ENCODE data around the gene TARBP1.
"Not testable (repeated sequence)": the region's sequence is repeated elsewhere in the genome, so short reads cannot be mapped to it uniquely, and the experiment has no call there.

TARBP1 gene

DNA sequence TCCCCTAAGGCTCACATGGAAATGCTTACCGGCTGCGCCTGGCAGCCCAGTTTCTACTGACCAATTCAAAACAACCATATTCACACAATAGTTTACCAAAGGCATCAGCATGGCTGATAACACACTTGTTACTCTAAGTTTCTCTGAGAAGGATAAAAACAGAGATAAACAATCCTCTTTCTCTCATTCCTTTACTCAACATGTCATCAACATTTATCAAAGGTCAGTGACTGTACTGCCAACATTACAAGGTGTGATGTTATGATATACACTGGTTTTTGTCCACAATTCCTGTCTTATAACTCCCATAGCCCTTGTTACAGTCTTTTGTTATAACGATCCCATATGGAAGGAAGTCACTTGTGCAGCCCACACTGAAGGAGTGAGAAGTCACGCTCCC, 72.1 kb downstream of the TARBP1 start:
- H3K36me3 ChIP-seq (ENCODE audit: insufficient read depth, low read length): peaks cover 3% of the 10 kb centered on the region; the same call in 1 of the 2 replicates
- H3K27me3 ChIP-seq (ENCODE audit: insufficient read depth, low read length): no peaks in the 10 kb centered on the region
- H3K4me1 ChIP-seq (ENCODE audit: control insufficient read depth, insufficient read depth, low read length, unreplicated experiment): no peaks in the 10 kb centered on the region
- H3K79me2 ChIP-seq (ENCODE audit: control insufficient read depth, insufficient read depth, low read length, unreplicated experiment): no peaks in the 10 kb centered on the region
- no peak overlapping the region for H3K4me3 ChIP-seq (ENCODE audit: low read depth, low read length)
- H2AFZ ChIP-seq (ENCODE audit: low read length, unreplicated experiment): no peak overlapping the region
- H3K27ac ChIP-seq (ENCODE audit: low read depth, low read length): no peak overlapping the region

GRCh38 chr1:234405676-234406075, 73.3 kb downstream of the TARBP1 start:
- no peak overlapping the region for H3K4me3 ChIP-seq (ENCODE audit: low read depth, low read length)
- H2AFZ ChIP-seq (ENCODE audit: low read length, unreplicated experiment): no peak overlapping the region
- H3K27me3 ChIP-seq (ENCODE audit: insufficient read depth, low read length): no peaks in the 10 kb centered on the region
- H3K79me2 ChIP-seq (ENCODE audit: control insufficient read depth, insufficient read depth, low read length, unreplicated experiment): no peaks in the 10 kb centered on the region
- no peak overlapping the region for H3K27ac ChIP-seq (ENCODE audit: low read depth, low read length)
- H3K4me1 ChIP-seq (ENCODE audit: control insufficient read depth, insufficient read depth, low read length, unreplicated experiment): peaks cover 5% of the 10 kb centered on the region
- H3K36me3 ChIP-seq (ENCODE audit: insufficient read depth, low read length): peaks cover 3% of the 10 kb centered on the region; the same call in 1 of the 2 replicates

- H3K36me3 ChIP-seq (ENCODE audit: insufficient read depth, low read length): no peaks in the 10 kb centered on the region; the same call in 1 of the 2 replicates
- peaks cover 12% of the 10 kb centered on the region for H3K4me1 ChIP-seq (ENCODE audit: control insufficient read depth, insufficient read depth, low read length, unreplicated experiment)
- H2AFZ ChIP-seq (ENCODE audit: low read length, unreplicated experiment): no peak overlapping the region
- H3K4me3 ChIP-seq (ENCODE audit: low read depth, low read length): no peak overlapping the region
- no peak overlapping the region for H3K27ac ChIP-seq (ENCODE audit: low read depth, low read length)
- H3K79me2 ChIP-seq (ENCODE audit: control insufficient read depth, insufficient read depth, low read length, unreplicated experiment): no peaks in the 10 kb centered on the region
- no peaks in the 10 kb centered on the region for H3K27me3 ChIP-seq (ENCODE audit: insufficient read depth, low read length)
Observed at GRCh38 chr1:234402939-234403338, 76.0 kb downstream of the TARBP1 start.

GRCh38 chr1:234401658-234402057, 77.3 kb downstream of the TARBP1 start:
- Histone ChIP-seq H3K36me3 (ENCODE audit: insufficient read depth, low read length) (no peaks in the 10 kb centered on the region; the same call in 1 of the 2 replicates), H3K79me2 (ENCODE audit: control insufficient read depth, insufficient read depth, low read length, unreplicated experiment) (no peaks in the 10 kb centered on the region), H3K4me3 (ENCODE audit: low read depth, low read length) (no peak overlapping the region), H3K27me3 (ENCODE audit: insufficient read depth, low read length) (no peaks in the 10 kb centered on the region), H3K4me1 (ENCODE audit: control insufficient read depth, insufficient read depth, low read length, unreplicated experiment) (peaks cover 12% of the 10 kb centered on the region), H3K27ac (ENCODE audit: low read depth, low read length) (peak overlapping the region; percentile 51; the same call in 1 of the 2 replicates), H2AFZ (ENCODE audit: low read length, unreplicated experiment) (peak overlapping the region; percentile 95)

DNA sequence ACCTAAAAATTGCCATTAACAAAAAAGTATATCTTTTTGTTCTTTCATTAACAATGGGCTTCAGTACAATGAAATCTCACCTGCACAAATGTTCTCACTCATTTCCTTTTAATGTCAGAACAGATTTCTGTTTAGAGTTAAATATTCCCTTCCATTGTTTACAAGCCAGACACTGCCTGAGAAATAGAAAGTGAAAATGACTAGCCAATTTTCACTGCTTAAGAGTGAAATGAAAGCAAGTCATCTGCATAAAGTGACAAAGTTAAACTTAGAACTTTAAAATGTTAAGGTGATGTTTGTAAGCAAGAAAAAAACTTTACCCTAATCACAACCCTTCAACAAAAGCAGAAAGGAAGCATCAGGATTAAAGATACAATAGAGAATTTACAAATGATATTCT, 78.2 kb downstream of the TARBP1 start:
- no peaks in the 10 kb centered on the region for H3K79me2 ChIP-seq (ENCODE audit: control insufficient read depth, insufficient read depth, low read length, unreplicated experiment)
- no peaks in the 10 kb centered on the region; the same call in 1 of the 2 replicates for H3K36me3 ChIP-seq (ENCODE audit: insufficient read depth, low read length)
- H3K4me3 ChIP-seq (ENCODE audit: low read depth, low read length): peak overlapping the region; percentile 61
- peak overlapping the region; percentile 51 for H3K27ac ChIP-seq (ENCODE audit: low read depth, low read length)
- H2AFZ ChIP-seq (ENCODE audit: low read length, unreplicated experiment): peak overlapping the region; percentile 95
- peaks cover 12% of the 10 kb centered on the region for H3K4me1 ChIP-seq (ENCODE audit: control insufficient read depth, insufficient read depth, low read length, unreplicated experiment)
- H3K27me3 ChIP-seq (ENCODE audit: insufficient read depth, low read length): no peaks in the 10 kb centered on the region

DNA sequence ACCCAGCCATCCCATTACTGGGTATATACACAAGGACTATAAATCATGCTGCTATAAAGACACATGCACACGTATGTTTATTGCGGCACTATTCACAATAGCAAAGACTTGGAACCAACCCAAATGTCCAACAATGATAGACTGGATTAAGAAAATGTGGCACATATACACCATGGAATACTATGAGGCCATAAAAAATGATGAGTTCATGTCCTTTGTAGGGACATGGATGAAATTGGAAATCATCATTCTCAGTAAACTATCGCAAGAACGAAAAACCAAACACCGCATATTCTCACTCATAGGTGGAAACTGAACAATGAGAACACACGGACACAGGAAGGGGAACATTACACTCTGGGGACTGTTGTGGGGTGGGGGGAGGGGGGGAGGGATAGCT, 79.5 kb downstream of the TARBP1 start:
- not testable (repeated sequence) for H3K27me3 ChIP-seq (ENCODE audit: insufficient read depth, low read length); H3K79me2 ChIP-seq (ENCODE audit: control insufficient read depth, insufficient read depth, low read length, unreplicated experiment); H2AFZ ChIP-seq (ENCODE audit: low read length, unreplicated experiment); H3K4me3 ChIP-seq (ENCODE audit: low read depth, low read length); H3K36me3 ChIP-seq (ENCODE audit: insufficient read depth, low read length); H3K27ac ChIP-seq (ENCODE audit: low read depth, low read length)
- peaks cover 12% of the 10 kb centered on the region for H3K4me1 ChIP-seq (ENCODE audit: control insufficient read depth, insufficient read depth, low read length, unreplicated experiment)

GRCh38 chr1:234398849-234399381, 80.1 kb downstream of the TARBP1 start:
- Histone ChIP-seq H3K36me3 (ENCODE audit: insufficient read depth, low read length) (no peaks in the 10 kb centered on the region; the same call in 1 of the 2 replicates), H3K4me3 (ENCODE audit: low read depth, low read length) (peak overlapping the region; percentile 69), H3K79me2 (ENCODE audit: control insufficient read depth, insufficient read depth, low read length, unreplicated experiment) (no peaks in the 10 kb centered on the region), H2AFZ (ENCODE audit: low read length, unreplicated experiment) (peak overlapping the region; percentile 83), H3K27ac (ENCODE audit: low read depth, low read length) (peak overlapping the region; percentile 64), H3K4me1 (ENCODE audit: control insufficient read depth, insufficient read depth, low read length, unreplicated experiment) (peaks cover 12% of the 10 kb centered on the region), H3K27me3 (ENCODE audit: insufficient read depth, low read length) (no peaks in the 10 kb centered on the region)

- no peaks in the 10 kb centered on the region for H3K27me3 ChIP-seq (ENCODE audit: insufficient read depth, low read length)
- no peak overlapping the region for H3K27ac ChIP-seq (ENCODE audit: low read depth, low read length)
- H3K4me3 ChIP-seq (ENCODE audit: low read depth, low read length): no peak overlapping the region
- H2AFZ ChIP-seq (ENCODE audit: low read length, unreplicated experiment): no peak overlapping the region
- peaks cover 12% of the 10 kb centered on the region for H3K4me1 ChIP-seq (ENCODE audit: control insufficient read depth, insufficient read depth, low read length, unreplicated experiment)
- 0 out of 2 replicates have a peak, but pooled peaks cover 3% of the 10 kb centered on the region for H3K36me3 ChIP-seq (ENCODE audit: insufficient read depth, low read length)
- H3K79me2 ChIP-seq (ENCODE audit: control insufficient read depth, insufficient read depth, low read length, unreplicated experiment): no peaks in the 10 kb centered on the region
Observed at GRCh38 chr1:234397732-234398131, 81.2 kb downstream of the TARBP1 start.

DNA sequence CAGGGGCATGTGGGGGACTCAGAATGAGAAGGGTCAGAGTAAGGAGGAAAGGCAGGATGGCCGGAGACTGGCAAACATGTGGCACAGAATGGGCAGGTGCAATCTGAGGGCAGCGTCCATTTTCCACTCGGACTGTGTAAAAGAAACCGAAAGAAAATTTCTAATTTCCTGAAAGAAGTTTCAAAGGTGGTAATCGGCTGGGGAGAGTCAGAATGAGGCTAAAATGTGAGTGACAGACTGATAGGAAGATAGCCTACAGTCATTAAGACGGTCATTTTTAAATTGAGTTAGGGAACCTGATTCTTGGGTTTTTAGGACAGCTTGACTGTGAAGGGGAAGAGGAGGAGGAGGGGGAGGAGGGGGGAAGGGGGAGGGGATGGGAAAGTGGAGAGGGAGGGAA, 82.1 kb downstream of the TARBP1 start:
- Histone ChIP-seq H3K27me3 (ENCODE audit: insufficient read depth, low read length) (no peaks in the 10 kb centered on the region), H3K79me2 (ENCODE audit: control insufficient read depth, insufficient read depth, low read length, unreplicated experiment) (no peaks in the 10 kb centered on the region), H3K4me3 (ENCODE audit: low read depth, low read length) (no peak overlapping the region), H3K36me3 (ENCODE audit: insufficient read depth, low read length) (0 out of 2 replicates have a peak, but pooled peaks cover 3% of the 10 kb centered on the region), H3K4me1 (ENCODE audit: control insufficient read depth, insufficient read depth, low read length, unreplicated experiment) (peaks cover 12% of the 10 kb centered on the region), H2AFZ (ENCODE audit: low read length, unreplicated experiment) (no peak overlapping the region), H3K27ac (ENCODE audit: low read depth, low read length) (no peak overlapping the region)

GRCh38 chr1:234396092-234396491, 82.9 kb downstream of the TARBP1 start:
- 0 out of 2 replicates have a peak, but pooled peaks cover 3% of the 10 kb centered on the region for H3K36me3 ChIP-seq (ENCODE audit: insufficient read depth, low read length)
- no peak overlapping the region for H3K27ac ChIP-seq (ENCODE audit: low read depth, low read length)
- no peak overlapping the region for H3K4me3 ChIP-seq (ENCODE audit: low read depth, low read length)
- H3K27me3 ChIP-seq (ENCODE audit: insufficient read depth, low read length): no peaks in the 10 kb centered on the region
- H3K4me1 ChIP-seq (ENCODE audit: control insufficient read depth, insufficient read depth, low read length, unreplicated experiment): peaks cover 8% of the 10 kb centered on the region
- no peak overlapping the region for H2AFZ ChIP-seq (ENCODE audit: low read length, unreplicated experiment)
- H3K79me2 ChIP-seq (ENCODE audit: control insufficient read depth, insufficient read depth, low read length, unreplicated experiment): no peaks in the 10 kb centered on the region

GRCh38 chr1:234395297-234395696, 83.7 kb downstream of the TARBP1 start:
- Histone ChIP-seq H3K4me3 (ENCODE audit: low read depth, low read length) (no peak overlapping the region), H3K36me3 (ENCODE audit: insufficient read depth, low read length) (0 out of 2 replicates have a peak, but pooled peaks cover 3% of the 10 kb centered on the region), H3K27ac (ENCODE audit: low read depth, low read length) (no peak overlapping the region), H3K27me3 (ENCODE audit: insufficient read depth, low read length) (no peaks in the 10 kb centered on the region), H2AFZ (ENCODE audit: low read length, unreplicated experiment) (no peak overlapping the region), H3K4me1 (ENCODE audit: control insufficient read depth, insufficient read depth, low read length, unreplicated experiment) (peaks cover 7% of the 10 kb centered on the region), H3K79me2 (ENCODE audit: control insufficient read depth, insufficient read depth, low read length, unreplicated experiment) (no peaks in the 10 kb centered on the region)
